Suprapubic skin (tissue), 4 donors: ENCODE results near the gene TMEM200B. TPM values are rescaled to one million over a fixed set of nuclear protein-coding genes. Genes with fewer than 3 reads are reported as not detected.

ENCODE experiments used
- DNase-seq, 2 donors: peaks; one replicate each; pipeline ENCODE4 v3.0.0-alpha.2; 2019; ENCODE audit warnings: low spot score in 2 of 2
- H3K27ac ChIP-seq: fragments of 200-600 bp; sonication (generic); one replicate; pipeline ENCODE4 v1.5.1; 2019
- H3K27me3 ChIP-seq: fragments of 200-600 bp; sonication (generic); one replicate; pipeline ENCODE4 v1.5.1; 2019
- H3K36me3 ChIP-seq: fragments of 200-600 bp; sonication (generic); one replicate; pipeline ENCODE4 v1.5.1; 2019
- H3K4me1 ChIP-seq: fragments of 200-600 bp; sonication (generic); one replicate; pipeline ENCODE4 v1.5.1; 2019
- H3K4me3 ChIP-seq: fragments of 200-600 bp; sonication (generic); one replicate; pipeline ENCODE4 v1.5.1; 2019; ENCODE audit warnings: mild to moderate bottlenecking
- H3K9me3 ChIP-seq: fragments of 200-600 bp; sonication (generic); one replicate; pipeline ENCODE4 v1.5.1; 2019
- EP300 ChIP-seq: sonication (generic); formaldehyde crosslinking; IDR thresholded peaks from one replicate; pipeline ENCODE4 v1.6.1; 2017; ENCODE audit warnings: antibody characterized with exemption
- POLR2A ChIP-seq, 2 donors: fragments of 450-650 bp; IDR thresholded peaks; one replicate each; pipeline ENCODE4 v1.6.1; 2017; ENCODE audit warnings: antibody characterized with exemption in 2 of 2, mild to moderate bottlenecking in 2 of 2, moderate library complexity in 2 of 2
- POLR2AphosphoS5 ChIP-seq, 3 donors: sonication (generic); formaldehyde crosslinking; IDR thresholded peaks; one replicate each; pipeline ENCODE4 v1.6.1; 2017; ENCODE audit warnings: antibody characterized with exemption in 3 of 3
- WGBS: methylation state at CpG from one replicate; pipeline ENCODE4 v1.1.5; 2018; 5-methylcytosine and 5-hydroxymethylcytosine counted together
- total RNA-seq, 4 donors: library from RNA; depleted of rRNA; stranded (reverse); fragments of >200 nt; gene quantifications; one replicate each; pipeline ENCODE4 v1.1.0, GENCODE V29; 2016
- TF ChIP-seq, protein P1 (sequence below), 2 donors: fragments of 200-600 bp in 1 of 2; fragments of 450-650 bp in 1 of 2; sonication (generic) in 1 of 2; IDR thresholded peaks; one replicate each; pipeline ENCODE4 v1.5.1; 2016 to 2019; ENCODE audit warnings: antibody characterized with exemption in 2 of 2, mild to moderate bottlenecking in 1 of 2, moderate library complexity in 1 of 2

Gene TMEM200B
- total RNA-seq, 4 donors from 2014 or later = 2.5 to 5.7 (median 3.8) TPM

DNA sequence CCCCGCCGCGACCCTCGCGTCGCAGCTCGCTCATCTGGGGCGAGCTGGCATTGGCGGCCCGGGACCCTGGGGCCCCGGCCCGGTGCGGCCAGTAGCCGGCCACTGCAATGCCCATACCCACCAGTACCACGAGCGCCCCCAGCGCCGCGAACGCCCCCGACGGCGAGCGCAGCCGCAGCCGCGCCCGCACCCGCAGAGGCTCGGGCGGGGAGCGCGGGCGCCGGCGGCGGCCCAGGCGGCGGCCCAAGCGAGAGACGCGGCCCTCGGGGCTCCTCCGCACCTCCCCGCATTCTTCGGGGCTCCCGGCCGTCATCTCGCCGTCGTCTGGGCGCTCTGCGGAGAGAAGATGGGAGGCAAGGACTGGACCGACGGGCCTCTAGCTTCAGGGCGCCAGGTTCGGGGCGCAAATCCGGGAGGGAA is 2.2 kb downstream of the TMEM200B start:
- 7% methylated on average over 43 of the region's 59 CpGs for WGBS
- Histone ChIP-seq H3K27ac (peak overlapping the region; percentile 92), H3K36me3 (no peaks in the 10 kb centered on the region), H3K9me3 (no peaks in the 10 kb centered on the region), H3K4me1 (peaks cover 43% of the 10 kb centered on the region), H3K27me3 (peaks cover 19% of the 10 kb centered on the region), H3K4me3 (peak overlapping the region; percentile 72)
- TF ChIP-seq POLR2AphosphoS5 (IDR thresholded peaks at IDR 0.05) = no peak
- TF ChIP-seq POLR2A (IDR thresholded peaks at IDR 0.05) = no peak
- TF ChIP-seq, protein P1, sequence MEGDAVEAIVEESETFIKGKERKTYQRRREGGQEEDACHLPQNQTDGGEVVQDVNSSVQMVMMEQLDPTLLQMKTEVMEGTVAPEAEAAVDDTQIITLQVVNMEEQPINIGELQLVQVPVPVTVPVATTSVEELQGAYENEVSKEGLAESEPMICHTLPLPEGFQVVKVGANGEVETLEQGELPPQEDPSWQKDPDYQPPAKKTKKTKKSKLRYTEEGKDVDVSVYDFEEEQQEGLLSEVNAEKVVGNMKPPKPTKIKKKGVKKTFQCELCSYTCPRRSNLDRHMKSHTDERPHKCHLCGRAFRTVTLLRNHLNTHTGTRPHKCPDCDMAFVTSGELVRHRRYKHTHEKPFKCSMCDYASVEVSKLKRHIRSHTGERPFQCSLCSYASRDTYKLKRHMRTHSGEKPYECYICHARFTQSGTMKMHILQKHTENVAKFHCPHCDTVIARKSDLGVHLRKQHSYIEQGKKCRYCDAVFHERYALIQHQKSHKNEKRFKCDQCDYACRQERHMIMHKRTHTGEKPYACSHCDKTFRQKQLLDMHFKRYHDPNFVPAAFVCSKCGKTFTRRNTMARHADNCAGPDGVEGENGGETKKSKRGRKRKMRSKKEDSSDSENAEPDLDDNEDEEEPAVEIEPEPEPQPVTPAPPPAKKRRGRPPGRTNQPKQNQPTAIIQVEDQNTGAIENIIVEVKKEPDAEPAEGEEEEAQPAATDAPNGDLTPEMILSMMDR (IDR thresholded peaks at IDR 0.05) = no peak
- TF ChIP-seq EP300 = no peak
- DNase-seq = no peak

DNA sequence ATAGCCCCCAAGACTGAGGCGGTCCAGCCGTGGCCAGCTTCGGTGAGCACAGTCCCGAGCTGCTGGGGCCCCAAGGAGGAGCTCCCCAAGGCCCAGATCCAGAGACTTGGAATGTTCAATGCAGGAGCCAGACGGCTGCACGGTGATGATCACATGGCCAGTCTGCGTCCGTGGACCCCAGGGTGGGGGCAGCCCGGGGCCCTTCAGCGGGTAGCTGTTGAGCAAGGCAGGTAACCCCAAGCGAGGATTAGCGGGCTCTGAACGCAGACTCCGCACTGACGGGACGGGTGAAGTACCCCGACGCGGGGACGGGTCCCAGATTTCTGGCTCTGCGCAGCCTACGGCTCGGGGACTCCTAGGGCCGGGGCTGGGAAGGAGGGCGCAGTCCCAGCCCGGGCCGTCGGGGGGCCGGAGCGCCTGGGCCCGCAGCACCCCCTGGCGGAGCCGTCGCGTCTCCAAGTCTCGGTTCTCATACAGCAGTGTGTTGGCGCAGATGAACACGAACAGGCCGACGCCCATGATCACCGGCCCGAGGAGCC is 2.7 kb downstream of the TMEM200B start:
- H3K4me1 ChIP-seq = peaks cover 43% of the 10 kb centered on the region
- WGBS = 7% methylated on average over 6 of the region's 42 CpGs

DNA sequence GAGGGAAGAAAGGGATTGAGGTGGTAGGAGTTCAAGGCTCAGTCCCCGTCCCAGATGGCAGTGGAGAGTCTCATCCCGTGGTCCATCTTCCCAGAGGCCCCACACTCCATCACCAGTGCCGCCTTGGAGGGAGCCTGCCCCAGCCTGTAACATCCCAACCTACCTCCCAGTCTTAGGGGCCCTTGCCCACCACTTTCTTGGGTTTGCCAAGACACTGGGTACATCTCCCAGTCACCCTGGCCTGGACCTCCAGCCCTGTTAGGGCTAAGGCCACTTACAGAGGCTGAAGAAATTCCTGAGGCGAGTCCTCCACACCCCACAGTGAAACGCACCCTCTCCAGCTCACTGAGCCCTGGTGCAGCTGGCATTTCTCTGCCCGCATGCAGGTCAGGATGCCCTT is 3.3 kb downstream of the TMEM200B start:
- Histone ChIP-seq H3K27ac (no peak overlapping the region), H3K9me3 (no peaks in the 10 kb centered on the region), H3K27me3 (peaks cover 19% of the 10 kb centered on the region), H3K4me1 (peaks cover 41% of the 10 kb centered on the region), H3K4me3 (no peak overlapping the region), H3K36me3 (peaks cover 6% of the 10 kb centered on the region)
- no peak for DNase-seq
- WGBS = 95% methylated on average over 6 of the region's 6 CpGs
- TF ChIP-seq, protein P1 (IDR thresholded peaks at IDR 0.05) = no peak
- TF ChIP-seq POLR2AphosphoS5 (IDR thresholded peaks at IDR 0.05) (no peak), POLR2A (IDR thresholded peaks at IDR 0.05) (no peak), EP300 (no peak)

More for the DNA sequence above, 2.7 kb downstream of the TMEM200B start:
- DNase-seq = peak in 1 of 2 donors; percentile 69
- no peak for TF ChIP-seq POLR2A (IDR thresholded peaks at IDR 0.05)
- TF ChIP-seq, protein P1 (IDR thresholded peaks at IDR 0.05) = peak in 1 of 2 donors; percentile 57
- H3K9me3 ChIP-seq = no peaks in the 10 kb centered on the region
- no peaks in the 10 kb centered on the region for H3K36me3 ChIP-seq
- H3K4me3 ChIP-seq = peak overlapping the region; percentile 72
- no peak overlapping the region for H3K27ac ChIP-seq
- H3K27me3 ChIP-seq = peaks cover 19% of the 10 kb centered on the region

DNA sequence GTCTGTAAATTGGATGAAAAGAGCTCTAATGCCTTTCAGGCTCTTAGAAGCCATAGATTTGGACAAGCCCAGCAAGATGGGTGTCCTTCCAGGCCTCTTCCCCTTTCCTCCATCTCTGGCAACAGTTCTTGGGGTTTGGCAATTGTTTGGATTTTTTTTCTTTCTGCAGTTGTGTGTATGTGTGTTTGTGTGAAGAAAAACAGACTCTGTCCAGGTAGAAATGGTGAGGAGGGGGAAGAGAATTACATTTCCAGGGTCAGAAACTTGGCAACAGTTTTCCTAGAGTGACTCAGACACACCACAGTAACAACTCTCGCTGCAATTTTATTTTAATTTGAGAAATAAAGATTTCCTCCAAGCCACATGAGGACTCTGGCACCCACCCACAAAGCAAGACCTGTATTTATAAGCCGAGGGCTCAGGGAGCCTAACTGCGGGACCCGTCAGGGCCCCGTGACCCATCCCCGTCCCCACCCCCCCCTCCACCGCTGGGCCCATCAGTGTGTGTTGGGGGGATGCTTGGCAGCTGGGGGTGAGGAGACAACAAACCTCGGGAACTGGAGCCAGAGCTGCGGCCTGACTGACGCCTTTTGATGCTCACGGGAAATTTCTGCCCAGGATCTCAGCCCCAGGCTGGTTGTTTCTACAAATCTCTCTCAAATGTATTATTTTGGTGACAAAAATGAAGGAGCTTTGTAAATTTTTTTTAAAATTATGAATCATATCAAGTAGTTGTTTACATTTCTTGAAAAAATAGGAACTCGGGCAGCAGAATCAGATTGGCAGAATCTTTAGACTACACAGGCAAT is 4.4 kb downstream of the TMEM200B start:
- WGBS = 67% methylated on average over 12 of the region's 12 CpGs
- Histone ChIP-seq H3K4me1 (peaks cover 31% of the 10 kb centered on the region), H3K27me3 (peaks cover 19% of the 10 kb centered on the region), H3K9me3 (no peaks in the 10 kb centered on the region), H3K36me3 (peaks cover 8% of the 10 kb centered on the region), H3K27ac (no peak overlapping the region), H3K4me3 (no peak overlapping the region)
- TF ChIP-seq POLR2A (IDR thresholded peaks at IDR 0.05) (no peak), POLR2AphosphoS5 (IDR thresholded peaks at IDR 0.05) (no peak), EP300 (no peak)
- TF ChIP-seq, protein P1 (IDR thresholded peaks at IDR 0.05) = no peak
- no peak for DNase-seq

DNA sequence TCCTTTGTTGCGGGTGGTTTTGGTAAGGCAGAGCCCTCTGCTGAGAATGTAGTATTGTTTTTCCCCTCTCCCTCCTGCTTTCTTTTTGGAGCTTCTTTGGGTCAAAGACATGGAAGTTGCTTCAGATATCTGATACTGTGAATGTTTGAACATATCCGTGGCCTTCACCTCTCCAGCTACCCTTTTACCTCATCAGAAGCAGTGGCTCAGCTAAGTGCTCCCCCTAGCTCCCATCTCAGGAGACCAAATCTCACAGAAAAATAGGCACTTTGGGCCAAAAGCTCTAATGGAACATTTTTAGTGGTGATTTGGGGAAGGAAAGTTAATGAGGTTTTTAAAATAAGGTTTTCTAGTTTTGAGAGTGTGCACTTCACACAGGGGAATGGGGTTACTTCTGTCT is 6.3 kb downstream of the TMEM200B start:
- peaks cover 9% of the 10 kb centered on the region for H3K27me3 ChIP-seq
- H3K4me3 ChIP-seq = no peak overlapping the region
- TF ChIP-seq POLR2AphosphoS5 (IDR thresholded peaks at IDR 0.05) (no peak), EP300 (no peak), POLR2A (IDR thresholded peaks at IDR 0.05) (no peak)
- TF ChIP-seq, protein P1 (IDR thresholded peaks at IDR 0.05) = no peak
- H3K4me1 ChIP-seq = peaks cover 11% of the 10 kb centered on the region
- H3K27ac ChIP-seq = no peak overlapping the region
- DNase-seq = no peak
- H3K9me3 ChIP-seq = no peaks in the 10 kb centered on the region
- peaks cover 16% of the 10 kb centered on the region for H3K36me3 ChIP-seq
- WGBS = 73% methylated on average over 2 of the region's 2 CpGs
